Bronchial epithelial cell (primary cell): ENCODE results near the gene ZMAT1. TPM values are rescaled to one million over a fixed set of nuclear protein-coding genes. Genes with fewer than 3 reads are reported as not detected.

Source experiments
- DNase-seq: peaks from one replicate; pipeline ENCODE4 v3.0.0-alpha.2; 2010; ENCODE audit warnings: low read depth
- FAIRE-seq: peaks from 2 replicates; lab custom pipeline; 2011; peaks lifted over from hg19 to GRCh38; lab: Jason Lieb, UNC
- H3K27me3 ChIP-seq: 2 replicates; pipeline ENCODE4 v1.5.1; 2011; ENCODE audit warnings: low read length; ENCODE audit not compliant: control insufficient read depth, insufficient read depth
- H3K36me3 ChIP-seq: 2 replicates; pipeline ENCODE4 v1.5.1; 2011; ENCODE audit warnings: low read length; ENCODE audit not compliant: control insufficient read depth, insufficient read depth
- H3K4me3 ChIP-seq: 2 replicates; pipeline ENCODE4 v1.5.1; 2011; ENCODE audit warnings: mild to moderate bottlenecking, low read depth, low read length, control low read depth
- total RNA-seq: library from RNA; depleted of rRNA; stranded (reverse); fragments of >200 nt; gene quantifications from 2 replicates; pipeline ENCODE4 v1.2.1, GENCODE V29; 2014
- TF ChIP-seq, protein P1 (sequence below): IDR thresholded peaks from 2 replicates; pipeline ENCODE4 v1.5.1; 2011; ENCODE audit warnings: mild to moderate bottlenecking, moderate library complexity, low read length, control low read depth, inconsistent platforms; ENCODE audit not compliant: insufficient read depth, severe bottlenecking

Gene ZMAT1
- total RNA-seq, 1 donor from 2014 or later = under 0.01 TPM

DNA sequence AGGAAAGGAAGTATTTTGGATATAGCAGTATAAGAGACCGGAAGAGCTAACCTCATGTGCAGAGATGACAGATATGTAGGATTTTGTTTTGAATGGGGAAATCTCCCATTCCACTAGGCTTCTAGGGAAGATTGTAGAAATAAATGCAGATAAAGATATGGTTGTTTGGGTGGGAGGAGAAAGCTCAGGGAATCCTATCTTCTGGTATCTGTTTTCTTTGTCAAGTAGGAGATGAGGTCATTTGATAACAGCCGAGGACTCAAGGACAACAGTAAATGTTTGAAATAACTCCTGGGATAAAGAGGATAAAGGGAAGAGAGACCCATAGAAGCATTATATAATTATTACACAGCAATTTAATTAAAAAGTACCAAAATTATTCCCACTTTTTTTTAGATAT, 24.7 kb upstream of the ZMAT1 start:
- DNase-seq (no peak), FAIRE-seq (no peak)
- H3K36me3 ChIP-seq = no peaks in the 10 kb centered on the region
- H3K27me3 ChIP-seq = no peaks in the 10 kb centered on the region
- TF ChIP-seq, protein P1, sequence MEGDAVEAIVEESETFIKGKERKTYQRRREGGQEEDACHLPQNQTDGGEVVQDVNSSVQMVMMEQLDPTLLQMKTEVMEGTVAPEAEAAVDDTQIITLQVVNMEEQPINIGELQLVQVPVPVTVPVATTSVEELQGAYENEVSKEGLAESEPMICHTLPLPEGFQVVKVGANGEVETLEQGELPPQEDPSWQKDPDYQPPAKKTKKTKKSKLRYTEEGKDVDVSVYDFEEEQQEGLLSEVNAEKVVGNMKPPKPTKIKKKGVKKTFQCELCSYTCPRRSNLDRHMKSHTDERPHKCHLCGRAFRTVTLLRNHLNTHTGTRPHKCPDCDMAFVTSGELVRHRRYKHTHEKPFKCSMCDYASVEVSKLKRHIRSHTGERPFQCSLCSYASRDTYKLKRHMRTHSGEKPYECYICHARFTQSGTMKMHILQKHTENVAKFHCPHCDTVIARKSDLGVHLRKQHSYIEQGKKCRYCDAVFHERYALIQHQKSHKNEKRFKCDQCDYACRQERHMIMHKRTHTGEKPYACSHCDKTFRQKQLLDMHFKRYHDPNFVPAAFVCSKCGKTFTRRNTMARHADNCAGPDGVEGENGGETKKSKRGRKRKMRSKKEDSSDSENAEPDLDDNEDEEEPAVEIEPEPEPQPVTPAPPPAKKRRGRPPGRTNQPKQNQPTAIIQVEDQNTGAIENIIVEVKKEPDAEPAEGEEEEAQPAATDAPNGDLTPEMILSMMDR = no peak
- no peak overlapping the region for H3K4me3 ChIP-seq

DNA sequence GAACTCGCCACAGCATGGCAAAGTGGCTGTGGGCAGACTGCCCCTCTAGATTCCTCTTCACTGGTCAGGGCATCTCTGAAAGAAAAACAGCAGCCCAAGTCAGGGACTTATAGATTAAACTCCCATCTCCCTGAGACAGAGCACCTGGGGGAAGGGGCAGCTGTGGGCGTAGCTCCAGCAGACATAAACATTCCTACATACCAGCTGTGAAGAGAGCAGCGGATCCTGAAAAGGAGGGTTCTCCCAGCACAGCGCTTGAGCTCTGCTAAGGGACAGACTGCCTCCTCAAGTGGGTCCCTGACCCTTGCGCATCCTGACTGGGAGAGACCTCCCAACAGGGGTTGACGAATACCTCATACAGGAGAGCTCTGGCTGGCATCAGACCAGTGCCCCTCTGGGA, 18.8 kb upstream of the ZMAT1 start:
- H3K27me3 ChIP-seq = no peaks in the 10 kb centered on the region
- FAIRE-seq (no peak), DNase-seq (no peak)
- H3K36me3 ChIP-seq = no peaks in the 10 kb centered on the region
- TF ChIP-seq, protein P1 = no peak
- no peak overlapping the region for H3K4me3 ChIP-seq

- TF ChIP-seq, protein P1 = no peak
- FAIRE-seq = no peak
- no peaks in the 10 kb centered on the region for H3K36me3 ChIP-seq
- H3K27me3 ChIP-seq = no peaks in the 10 kb centered on the region
- peak overlapping the region; percentile 37 for H3K4me3 ChIP-seq
- DNase-seq = no peak
These were observed 383 bp upstream of the ZMAT1 start for GRCh38 chrX:101932249-101932570.

DNA sequence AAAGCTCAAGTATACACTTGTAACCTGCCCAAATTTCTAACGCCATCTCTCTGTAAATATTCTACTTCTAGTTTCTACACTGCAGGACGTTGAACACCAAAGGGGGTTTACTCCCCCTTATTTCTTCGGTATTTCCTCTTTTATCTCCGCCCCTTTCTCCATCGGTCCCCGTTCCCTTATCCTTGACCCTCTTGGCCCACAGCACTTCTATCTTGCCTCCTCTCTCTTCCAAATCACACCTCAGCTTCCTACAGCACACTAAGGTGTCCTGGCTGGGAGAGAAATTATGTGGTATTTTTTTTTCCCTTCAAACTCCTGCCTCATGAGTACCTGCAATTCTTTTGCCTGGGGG, 715 bp downstream of the ZMAT1 start:
- FAIRE-seq (no peak), DNase-seq (no peak)
- Histone ChIP-seq H3K4me3 (peak overlapping the region; percentile 37), H3K36me3 (no peaks in the 10 kb centered on the region), H3K27me3 (no peaks in the 10 kb centered on the region)
- TF ChIP-seq, protein P1 = no peak

DNA sequence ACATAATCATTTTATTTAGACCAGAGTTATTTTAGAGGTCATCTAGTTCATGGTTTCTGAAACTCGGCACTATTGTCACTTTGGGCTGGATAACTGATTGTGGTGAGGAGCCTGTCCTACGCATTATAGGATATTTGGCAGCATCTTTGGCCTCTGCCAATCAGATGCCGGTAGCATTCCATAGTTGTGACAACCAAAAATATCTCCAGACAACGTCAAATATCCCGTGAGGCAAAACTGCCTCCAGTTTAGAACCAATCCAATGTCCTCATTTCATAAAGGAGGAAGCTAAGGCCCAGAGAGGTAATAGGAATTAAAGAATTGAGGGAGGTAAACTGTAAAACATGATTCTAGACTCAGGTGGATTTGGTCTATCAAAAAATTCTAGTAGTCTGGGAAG, 6.1 kb downstream of the ZMAT1 start:
- no peaks in the 10 kb centered on the region for H3K36me3 ChIP-seq
- no peak for DNase-seq
- H3K27me3 ChIP-seq = no peaks in the 10 kb centered on the region
- TF ChIP-seq, protein P1 = no peak
- no peak overlapping the region for H3K4me3 ChIP-seq
- no peak for FAIRE-seq

DNA sequence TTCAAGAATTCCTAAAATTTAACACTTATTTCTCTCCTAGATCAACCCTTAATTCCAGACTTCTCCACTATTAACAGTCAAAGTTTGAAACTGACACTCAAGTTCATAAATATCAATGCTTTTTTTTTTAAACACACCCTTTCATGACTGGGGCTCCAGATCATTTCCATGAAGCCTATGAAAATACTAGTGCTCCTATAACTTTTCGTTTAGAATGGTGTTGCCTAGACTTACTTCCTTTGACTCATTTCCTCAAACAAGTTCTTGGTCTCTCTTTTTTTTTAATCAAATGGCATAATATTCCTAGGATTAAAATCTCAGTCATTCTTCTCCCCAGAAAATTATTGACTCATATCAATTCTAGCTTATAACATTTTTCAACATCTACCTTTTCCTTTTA, 13.1 kb downstream of the ZMAT1 start:
- no peak for FAIRE-seq
- TF ChIP-seq, protein P1 = no peak
- Histone ChIP-seq H3K4me3 (no peak overlapping the region), H3K36me3 (no peaks in the 10 kb centered on the region), H3K27me3 (no peaks in the 10 kb centered on the region)
- DNase-seq = no peak
